ENCODE measurements around the gene SCRN2. TPM values are rescaled to one million over a fixed set of nuclear protein-coding genes. Genes with fewer than 3 reads are reported as not detected.

SCRN2 gene
- total and polyA plus RNA-seq, 2 of the 8 experiments (the other 6 are each of a cell fraction or from before 2014, with no cell fraction given), result 24.4 to 42.3 TPM

DNA sequence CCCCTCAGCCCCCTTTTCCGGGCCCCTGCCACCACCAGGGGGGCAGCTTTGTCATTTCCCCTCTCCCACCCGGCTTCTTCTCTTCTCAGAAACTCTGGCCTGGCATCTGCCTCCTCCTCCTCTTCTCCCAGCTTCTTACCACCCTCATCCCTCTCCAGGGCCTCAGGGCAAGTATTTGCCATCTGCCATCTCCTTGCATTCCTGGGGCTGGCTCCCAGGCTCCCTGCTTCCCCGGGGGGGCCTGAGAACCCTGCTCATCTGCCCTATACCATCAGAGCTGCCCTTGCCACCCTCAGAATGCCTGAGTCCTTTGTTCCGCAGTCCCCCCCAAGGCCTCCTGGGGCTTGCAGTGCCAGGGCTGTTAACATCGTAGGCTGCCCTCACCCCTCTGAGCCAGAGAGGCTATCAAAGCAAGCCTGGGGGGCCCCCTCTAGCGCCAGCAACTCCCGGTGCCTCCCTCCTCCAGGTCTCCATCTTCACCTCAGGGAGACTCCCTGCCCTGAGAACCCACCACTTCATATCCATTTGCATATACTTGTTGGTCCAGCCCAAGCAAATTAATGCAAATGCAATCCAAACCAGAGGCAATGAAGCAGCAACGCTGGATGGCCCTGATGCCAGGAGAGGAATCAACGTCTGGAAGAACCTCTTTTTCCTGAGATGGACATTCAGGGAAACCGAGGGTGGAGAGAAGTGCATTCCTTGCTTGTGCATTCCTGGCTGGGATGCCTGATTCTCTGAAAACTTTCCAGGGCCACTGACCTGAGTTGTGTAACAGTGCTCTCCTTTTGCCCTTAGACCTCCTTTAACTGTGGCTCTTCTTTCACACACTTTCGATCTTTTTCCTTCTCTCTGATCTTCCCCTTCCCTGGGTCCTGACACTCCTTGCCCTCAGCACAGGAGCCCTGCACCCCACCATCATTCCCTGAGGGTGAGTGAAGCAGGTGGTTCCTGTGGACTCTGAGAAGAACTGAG lies 34.2 kb upstream of the SCRN2 start:
- no peak for DNase-seq (ENCODE audit: low read depth in 1 of 2, low spot score in 2 of 2)
- no peak for FAIRE-seq
- Histone ChIP-seq H4K8ac (ENCODE audit: extremely low read depth, insufficient read depth, low read length) (no peak overlapping the region), H3K4me2 (ENCODE audit: insufficient read depth in 1 of 2, low read depth in 2 of 2, low read length in 2 of 2) (peak overlapping the region in 1 of 2 experiments; percentile 6; a peak in 2 of 4 replicates), H2BK5ac (ENCODE audit: low read depth, low read length) (no peak overlapping the region), H2BK12ac (ENCODE audit: low read depth, low read length) (0 out of 2 replicates have a peak overlapping the region, but pooled peaks have one; percentile 33), H3K56ac (replicated peaks; ENCODE audit: insufficient read length, low read depth, low read length) (no peak overlapping the region), H3K23ac (ENCODE audit: insufficient read length) (no peak overlapping the region), H3K14ac (ENCODE audit: insufficient read length) (no peak overlapping the region), H3K4ac (replicated peaks; ENCODE audit: insufficient read length, low read depth, low read length) (no peak overlapping the region), H3K23me2 (ENCODE audit: low read depth, low read length) (peaks cover 4% of the 10 kb centered on the region; the same call in 1 of the 2 replicates), H3K79me1 (ENCODE audit: low read depth, low read length) (no peaks in the 10 kb centered on the region), H3K27ac (ENCODE audit: low read depth, low read length) (no peak overlapping the region), H3K9me3 (ENCODE audit: insufficient read depth in 2 of 2, low read depth in 1 of 2, low read length in 1 of 2) (no peaks in the 10 kb centered on the region), H4K91ac (replicated peaks; ENCODE audit: insufficient read length, low read length) (no peak overlapping the region), H3K18ac (ENCODE audit: extremely low read depth, low read length) (no peak overlapping the region; the same call in 1 of the 2 replicates), H4K5ac (ENCODE audit: insufficient read length, low read depth, low read length) (no peak overlapping the region), H2AK5ac (ENCODE audit: low read depth, low read length) (peak overlapping the region; percentile 56; the same call in 1 of the 2 replicates), H3K27me3 (replicated peaks in 1 of 4; ENCODE audit: control insufficient read depth in 3 of 4, extremely low read depth in 1 of 4, insufficient read depth in 3 of 4, low read length in 3 of 4) (peaks cover 3 to 21% (median 16%) of the 10 kb centered on the region in 4 experiments; a peak in 5 of 7 replicates), H2BK20ac (ENCODE audit: low read length) (peak overlapping the region; percentile 61; the same call in 1 of the 2 replicates), H3K4me1 (replicated peaks in 1 of 4; ENCODE audit: control insufficient read depth in 3 of 4, insufficient read depth in 4 of 4, low read length in 3 of 4) (peaks cover 16 to 44% (median 27%) of the 10 kb centered on the region in 4 experiments), H2AFZ (ENCODE audit: low read length) (no peak overlapping the region), H3K4me3 (ENCODE audit: extremely low read depth in 1 of 4, insufficient read depth in 2 of 4, low read depth in 3 of 4, low read length in 4 of 4) (no peak overlapping the region), H3K9ac (replicated peaks in 1 of 4; ENCODE audit: extremely low read depth in 1 of 4, low read depth in 3 of 4, low read length in 3 of 4) (no peak overlapping the region), H3K79me2 (ENCODE audit: control insufficient read depth in 1 of 2, insufficient read depth in 2 of 2, low read length in 2 of 2) (no peaks in the 10 kb centered on the region), H2BK15ac (ENCODE audit: low read length) (peak overlapping the region; percentile 12), H3K36me3 (ENCODE audit: control insufficient read depth in 2 of 4, insufficient read depth in 4 of 4, low read length in 3 of 4) (no peaks in the 10 kb centered on the region), H4K20me1 (replicated peaks in 1 of 2; ENCODE audit: control insufficient read depth in 1 of 2, insufficient read depth in 2 of 2, low read length in 2 of 2) (no peaks in the 10 kb centered on the region), H2BK120ac (replicated peaks; ENCODE audit: low read depth, low read length) (no peak overlapping the region)
- POLR2A ChIA-PET (ENCODE audit: partially characterized antibody), result interaction anchor here (0.7 to 3.6 kb wide), 6 partner anchors 7 to 28 kb away, joined by 3 to 17 read pairs (median 4); partner anchors contain the start of gene SP6
- WGBS, 2 experiments (ENCODE audit: extremely low coverage in 1 of 2, insufficient coverage in 1 of 2, insufficient read length in 1 of 2, insufficient replicate concordance in 2 of 2, low coverage in 1 of 2, low lambda C conversion rate in 2 of 2, missing lambda C conversion rate in 1 of 2), result 64% methylated on average over 11 of the region's 11 CpGs; no CpG with 5 or more reads in 1 of the 2 experiments
- TF ChIP-seq MAFK (IDR thresholded peaks at IDR 0.05; ENCODE audit: low read depth, low read length), result no peak
- no peak for TF ChIP-seq HDAC2 (IDR thresholded peaks at IDR 0.05; ENCODE audit: borderline replicate concordance in 1 of 2, low read depth in 2 of 2, low read length in 2 of 2)
- TF ChIP-seq SAP30 (IDR thresholded peaks at IDR 0.05; ENCODE audit: insufficient read depth, insufficient replicate concordance, low read length), result no peak
- no peak for TF ChIP-seq JUN (IDR thresholded peaks at IDR 0.05; ENCODE audit: low read depth, low read length)
- no peak for TF ChIP-seq RAD21 (IDR thresholded peaks at IDR 0.05 in 1 of 2, conservative IDR thresholded peaks at IDR 0.05 in 1 of 2; ENCODE audit: low read depth in 2 of 2, low read length in 2 of 2)
- no peak for TF ChIP-seq RXRA (IDR thresholded peaks at IDR 0.05; ENCODE audit: insufficient read depth, low read depth, low read length)
- no peak for TF ChIP-seq TBP (IDR thresholded peaks at IDR 0.05; ENCODE audit: low read depth, low read length)
- CTCF ChIA-PET (ENCODE audit: partially characterized antibody), result interaction anchor here (0.6 to 10.7 kb wide), 10 partner anchors 9 to 216 kb away, joined by 3 to 257 read pairs (median 3); partner anchors contain the start of genes SCRN2 and SP6

Data from H1 (cell line).